GM19238 (cell line): ENCODE data around the gene HSPBP1.
A peak's percentile ranks its signal among the peaks of the same experiment; 100 is the strongest.

Source experiments
- DNase-seq: peaks from one replicate; pipeline ENCODE4 v3.0.0; 2011; ENCODE audit warnings: low spot score; ENCODE audit not compliant: insufficient read length

Gene HSPBP1

GRCh38 chr19:55305491-55305890 lies 25.6 kb upstream of the HSPBP1 start:
- peak; percentile 55 for DNase-seq

- no peak for DNase-seq
These were observed 25.1 kb upstream of the HSPBP1 start for GRCh38 chr19:55304980-55305379.

- peak; percentile 51 for DNase-seq
These were observed 24.5 kb upstream of the HSPBP1 start for GRCh38 chr19:55304279-55304978.

- DNase-seq: no peak
These were observed 23.6 kb upstream of the HSPBP1 start for GRCh38 chr19:55303477-55303876.

- no peak for DNase-seq
These were observed 22.4 kb upstream of the HSPBP1 start for GRCh38 chr19:55302318-55302703.

- peak; percentile 99 for DNase-seq
These were observed 21.8 kb upstream of the HSPBP1 start for GRCh38 chr19:55301459-55302317.

- no peak for DNase-seq
These were observed 21.1 kb upstream of the HSPBP1 start for GRCh38 chr19:55300886-55301458.

GRCh38 chr19:55299991-55300390 lies 20.1 kb upstream of the HSPBP1 start:
- DNase-seq: no peak

GRCh38 chr19:55297267-55297666 lies 17.4 kb upstream of the HSPBP1 start:
- DNase-seq: no peak

- no peak for DNase-seq
These were observed 9.3 kb upstream of the HSPBP1 start for GRCh38 chr19:55289117-55289796.

GRCh38 chr19:55287361-55288079 lies 7.6 kb upstream of the HSPBP1 start:
- DNase-seq: no peak

- DNase-seq: no peak
These were observed 5.5 kb upstream of the HSPBP1 start for GRCh38 chr19:55285229-55285890.

GRCh38 chr19:55284405-55285058 lies 4.6 kb upstream of the HSPBP1 start:
- no peak for DNase-seq

- no peak for DNase-seq
These were observed 3.9 kb upstream of the HSPBP1 start, which contains the start of gene BRSK1 for GRCh38 chr19:55283548-55284377. Gene BRSK1, plus strand, starts transcription at chr19:55283997. Its CDS starts 446 bp downstream, at chr19:55284443.

- no peak for DNase-seq
These were observed 570 bp downstream of the HSPBP1 start for GRCh38 chr19:55279340-55279739.

- no peak for DNase-seq
These were observed 1.3 kb downstream of the HSPBP1 start for GRCh38 chr19:55278391-55279135.

- DNase-seq: no peak
These were observed 2.4 kb downstream of the HSPBP1 start for GRCh38 chr19:55277494-55277893.

GRCh38 chr19:55276720-55277430 lies 3.0 kb downstream of the HSPBP1 start:
- no peak for DNase-seq
